ENCODE measurements around the gene NES. TPM values are rescaled to one million over a fixed set of nuclear protein-coding genes. Genes with fewer than 3 reads are reported as not detected.

The NES gene
- total and polyA plus RNA-seq, 2 of the 8 experiments (the other 6 are each of a cell fraction or from before 2014, with no cell fraction given) = 13.3 to 135 TPM

DNA sequence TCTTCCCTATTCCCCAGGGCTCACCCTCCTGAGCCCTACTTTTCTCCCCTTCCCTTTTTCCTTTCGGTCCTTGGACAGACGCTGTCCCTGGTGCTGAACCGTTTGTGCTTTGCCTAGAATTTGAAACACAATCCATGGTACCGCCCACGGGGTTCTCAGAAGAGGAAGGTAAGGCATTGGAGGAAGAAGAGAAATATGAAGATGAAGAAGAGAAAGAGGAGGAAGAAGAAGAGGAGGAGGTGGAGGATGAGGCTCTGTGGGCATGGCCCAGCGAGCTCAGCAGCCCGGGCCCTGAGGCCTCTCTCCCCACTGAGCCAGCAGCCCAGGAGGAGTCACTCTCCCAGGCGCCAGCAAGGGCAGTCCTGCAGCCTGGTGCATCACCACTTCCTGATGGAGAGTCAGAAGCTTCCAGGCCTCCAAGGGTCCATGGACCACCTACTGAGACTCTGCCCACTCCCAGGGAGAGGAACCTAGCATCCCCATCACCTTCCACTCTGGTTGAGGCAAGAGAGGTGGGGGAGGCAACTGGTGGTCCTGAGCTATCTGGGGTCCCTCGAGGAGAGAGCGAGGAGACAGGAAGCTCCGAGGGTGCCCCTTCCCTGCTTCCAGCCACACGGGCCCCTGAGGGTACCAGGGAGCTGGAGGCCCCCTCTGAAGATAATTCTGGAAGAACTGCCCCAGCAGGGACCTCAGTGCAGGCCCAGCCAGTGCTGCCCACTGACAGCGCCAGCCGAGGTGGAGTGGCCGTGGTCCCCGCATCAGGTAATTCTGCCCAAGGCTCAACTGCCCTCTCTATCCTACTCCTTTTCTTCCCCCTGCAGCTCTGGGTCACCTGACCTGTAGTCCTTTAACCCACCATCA lies 24.8 kb downstream of the NES start:
- H3K27me3 ChIP-seq (replicated peaks in 1 of 4; ENCODE audit: control insufficient read depth in 3 of 4, extremely low read depth in 1 of 4, insufficient read depth in 3 of 4, low read length in 3 of 4) = peaks cover 2 to 32% (median 26%) of the 10 kb centered on the region in 4 experiments

More for the DNA sequence above, 24.8 kb downstream of the NES start:
- H3K56ac ChIP-seq (replicated peaks; ENCODE audit: insufficient read length, low read depth, low read length) = no peak overlapping the region
- no peak overlapping the region for H3K18ac ChIP-seq (ENCODE audit: extremely low read depth, low read length)
- no peak overlapping the region for H4K91ac ChIP-seq (replicated peaks; ENCODE audit: insufficient read length, low read length)
- ChIA-PET POLR2A (ENCODE audit: partially characterized antibody) (interaction anchor here (0.7 to 2.6 kb wide), 11 partner anchors 10 to 155 kb away, joined by 3 to 13 read pairs (median 3); partner anchors contain the start of genes BCAN, HAPLN2, NAXE and NES), CTCF (ENCODE audit: partially characterized antibody) (interaction anchor here (1.0 to 43.0 kb wide), 10 partner anchors 8 to 194 kb away, joined by 3 to 868 read pairs (median 10); partner anchors contain the start of genes BCAN, CRABP2, HAPLN2 and NES)
- no peak overlapping the region for H4K8ac ChIP-seq (ENCODE audit: extremely low read depth, insufficient read depth, low read length)
- H3K9me3 ChIP-seq (ENCODE audit: insufficient read depth in 2 of 2, low read depth in 1 of 2, low read length in 1 of 2) = no peaks in the 10 kb centered on the region
- H2AK5ac ChIP-seq (ENCODE audit: low read depth, low read length) = no peak overlapping the region
- DNase-seq (ENCODE audit: low read depth in 1 of 2, low spot score in 2 of 2) (peak in 1 of 2 experiments; percentile 92), FAIRE-seq (no peak)
- H2BK20ac ChIP-seq (ENCODE audit: low read length) = no peak overlapping the region
- no peak overlapping the region for H3K4ac ChIP-seq (replicated peaks; ENCODE audit: insufficient read length, low read depth, low read length)
- peaks cover 7% of the 10 kb centered on the region for H3K23me2 ChIP-seq (ENCODE audit: low read depth, low read length)
- no peak overlapping the region for H3K14ac ChIP-seq (ENCODE audit: insufficient read length)
- H2BK120ac ChIP-seq (replicated peaks; ENCODE audit: low read depth, low read length) = no peak overlapping the region
- no peak overlapping the region for H2BK15ac ChIP-seq (ENCODE audit: low read length)
- H4K5ac ChIP-seq (ENCODE audit: insufficient read length, low read depth, low read length) = no peak overlapping the region
- no peak overlapping the region for H3K4me2 ChIP-seq (ENCODE audit: insufficient read depth in 1 of 2, low read depth in 2 of 2, low read length in 2 of 2)
- no peak overlapping the region for H3K4me3 ChIP-seq (ENCODE audit: extremely low read depth in 1 of 4, insufficient read depth in 2 of 4, low read depth in 3 of 4, low read length in 4 of 4)
- H3K79me1 ChIP-seq (ENCODE audit: low read depth, low read length) = no peaks in the 10 kb centered on the region
- H3K36me3 ChIP-seq (ENCODE audit: control insufficient read depth in 2 of 4, insufficient read depth in 4 of 4, low read length in 3 of 4) = no peaks in the 10 kb centered on the region
- no peaks in the 10 kb centered on the region for H3K79me2 ChIP-seq (ENCODE audit: control insufficient read depth in 1 of 2, insufficient read depth in 2 of 2, low read length in 2 of 2)
- H4K20me1 ChIP-seq (replicated peaks in 1 of 2; ENCODE audit: control insufficient read depth in 1 of 2, insufficient read depth in 2 of 2, low read length in 2 of 2) = peaks cover 0 to 2% of the 10 kb centered on the region in 2 experiments
- WGBS, 2 experiments (ENCODE audit: extremely low coverage in 1 of 2, insufficient coverage in 1 of 2, insufficient read length in 1 of 2, insufficient replicate concordance in 2 of 2, low coverage in 1 of 2, low lambda C conversion rate in 2 of 2, missing lambda C conversion rate in 1 of 2) = 62% methylated on average over 16 of the region's 16 CpGs; no CpG with 5 or more reads in 1 of the 2 experiments
- H2AFZ ChIP-seq (ENCODE audit: low read length) = no peak overlapping the region
- TF ChIP-seq TAF1 (IDR thresholded peaks at IDR 0.05; ENCODE audit: low read depth, low read length) (no peak), EGR1 (IDR thresholded peaks at IDR 0.05; ENCODE audit: borderline replicate concordance, low read depth, low read length) (peak; percentile 33; the same call in 1 of the 2 replicates), TAF7 (optimal IDR thresholded peaks at IDR 0.05; ENCODE audit: borderline replicate concordance, low read depth, low read length) (no peak), HDAC2 (IDR thresholded peaks at IDR 0.05; ENCODE audit: borderline replicate concordance in 1 of 2, low read depth in 2 of 2, low read length in 2 of 2) (no peak), SIN3A (conservative IDR thresholded peaks at IDR 0.05 in 1 of 2, IDR thresholded peaks at IDR 0.05 in 1 of 2; ENCODE audit: low read depth in 1 of 2, low read length in 2 of 2) (peak; percentile 69 to 88; a peak in 2 of 4 replicates), ASH2L (IDR thresholded peaks at IDR 0.05; ENCODE audit: low read length) (no peak)
- H2BK5ac ChIP-seq (ENCODE audit: low read depth, low read length) = no peak overlapping the region
- no peak overlapping the region for H2BK12ac ChIP-seq (ENCODE audit: low read depth, low read length)
- no peak overlapping the region for H3K23ac ChIP-seq (ENCODE audit: insufficient read length)
- H3K27ac ChIP-seq (ENCODE audit: low read depth, low read length) = no peak overlapping the region
- H3K9ac ChIP-seq (replicated peaks in 1 of 4; ENCODE audit: extremely low read depth in 1 of 4, low read depth in 3 of 4, low read length in 3 of 4) = no peak overlapping the region
- peaks cover 2 to 9% (median 4%) of the 10 kb centered on the region in 4 experiments; a peak in 6 of 7 replicates for H3K4me1 ChIP-seq (replicated peaks in 1 of 4; ENCODE audit: control insufficient read depth in 3 of 4, insufficient read depth in 4 of 4, low read length in 3 of 4)
